NCI-H2196 (cell line): ENCODE data around the gene VOPP1.

Experiments used
- DNase-seq: peaks from one replicate; lab custom pipeline; 2025; ENCODE audit not compliant: unreplicated experiment; lab: John Stamatoyannopoulos, UW

VOPP1 gene

DNA sequence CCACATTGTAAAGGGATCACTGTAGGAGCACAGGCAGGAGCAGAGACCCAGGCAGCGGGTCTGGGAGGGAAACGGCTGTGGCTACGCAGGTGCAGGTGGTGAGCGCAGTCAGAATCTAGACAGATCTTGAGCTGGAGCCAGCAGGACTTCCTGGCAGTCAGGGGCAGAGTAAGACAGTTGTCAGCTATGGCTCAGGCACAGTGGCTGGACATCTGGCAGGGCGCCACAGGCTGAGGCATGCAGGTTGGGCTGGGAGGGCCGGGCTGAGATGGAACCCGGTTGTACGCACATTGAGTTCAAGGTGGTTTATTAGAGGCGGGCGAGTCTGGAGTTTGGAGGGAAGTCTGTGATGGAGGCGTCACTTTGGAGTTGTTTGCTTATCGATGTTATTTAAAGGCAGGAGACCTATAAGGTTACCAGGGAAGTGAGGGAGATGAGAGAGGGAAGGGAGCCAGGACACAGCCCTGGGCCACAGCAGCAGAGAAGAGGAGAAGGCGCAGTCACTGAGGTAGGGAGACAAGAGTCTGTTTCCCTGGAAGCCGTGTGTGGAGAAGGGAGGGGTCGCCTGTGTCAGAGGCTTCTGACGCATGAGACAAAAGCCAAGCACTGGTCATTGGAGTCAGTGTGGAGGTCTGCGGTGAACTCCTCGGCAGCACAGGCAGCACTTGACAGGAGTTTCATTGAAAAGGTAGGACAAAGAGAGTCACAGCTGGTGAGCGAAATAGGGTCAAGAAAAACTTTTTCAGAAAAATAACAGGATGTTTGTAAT is 133.4 kb downstream of the VOPP1 start:
- peak; percentile 79 for DNase-seq

- peak; percentile 78 for DNase-seq
These were observed 134.1 kb downstream of the VOPP1 start for GRCh38 chr7:55438085-55438756.

DNA sequence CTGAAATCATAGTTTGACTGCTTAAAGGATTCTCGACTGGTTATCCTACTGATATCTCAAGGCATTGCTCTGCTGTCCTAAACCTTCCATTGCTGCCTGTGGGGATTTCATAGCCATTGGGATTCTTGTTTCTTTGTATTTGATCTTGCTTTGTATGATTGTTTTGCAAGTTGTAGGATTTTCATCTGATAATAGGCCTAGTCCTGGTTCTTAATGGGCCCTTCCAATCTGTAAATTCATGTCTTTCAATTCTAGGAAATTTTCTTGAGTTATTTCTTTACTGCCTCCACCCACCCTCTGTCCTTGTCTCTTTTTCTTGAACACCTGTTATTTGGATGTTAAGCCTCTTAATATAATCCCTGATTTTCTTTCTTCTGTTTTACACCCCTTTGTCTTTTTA is 134.9 kb downstream of the VOPP1 start:
- no peak for DNase-seq

DNA sequence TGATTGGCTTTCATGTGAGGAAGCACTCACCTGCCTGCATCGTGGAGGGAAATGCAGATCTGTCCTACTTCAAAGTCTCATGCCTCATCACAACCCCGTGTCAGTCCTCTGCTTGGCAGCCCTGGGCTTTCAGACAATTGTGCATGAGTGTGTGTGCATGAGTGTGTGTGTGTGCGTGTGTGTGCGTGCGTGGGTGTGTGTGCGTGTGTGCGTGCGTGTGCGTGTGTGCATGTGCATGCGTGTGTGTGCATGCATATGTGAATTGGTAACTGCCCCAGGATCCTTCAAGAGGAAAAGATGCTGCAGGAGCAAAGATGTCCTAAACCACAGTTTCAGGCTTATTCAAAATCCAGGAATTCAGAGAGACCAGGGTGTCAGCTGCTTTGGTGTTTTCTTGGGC is 135.8 kb downstream of the VOPP1 start:
- DNase-seq = no peak

GRCh38 chr7:55435466-55435865 is 136.8 kb downstream of the VOPP1 start:
- DNase-seq = no peak

DNA sequence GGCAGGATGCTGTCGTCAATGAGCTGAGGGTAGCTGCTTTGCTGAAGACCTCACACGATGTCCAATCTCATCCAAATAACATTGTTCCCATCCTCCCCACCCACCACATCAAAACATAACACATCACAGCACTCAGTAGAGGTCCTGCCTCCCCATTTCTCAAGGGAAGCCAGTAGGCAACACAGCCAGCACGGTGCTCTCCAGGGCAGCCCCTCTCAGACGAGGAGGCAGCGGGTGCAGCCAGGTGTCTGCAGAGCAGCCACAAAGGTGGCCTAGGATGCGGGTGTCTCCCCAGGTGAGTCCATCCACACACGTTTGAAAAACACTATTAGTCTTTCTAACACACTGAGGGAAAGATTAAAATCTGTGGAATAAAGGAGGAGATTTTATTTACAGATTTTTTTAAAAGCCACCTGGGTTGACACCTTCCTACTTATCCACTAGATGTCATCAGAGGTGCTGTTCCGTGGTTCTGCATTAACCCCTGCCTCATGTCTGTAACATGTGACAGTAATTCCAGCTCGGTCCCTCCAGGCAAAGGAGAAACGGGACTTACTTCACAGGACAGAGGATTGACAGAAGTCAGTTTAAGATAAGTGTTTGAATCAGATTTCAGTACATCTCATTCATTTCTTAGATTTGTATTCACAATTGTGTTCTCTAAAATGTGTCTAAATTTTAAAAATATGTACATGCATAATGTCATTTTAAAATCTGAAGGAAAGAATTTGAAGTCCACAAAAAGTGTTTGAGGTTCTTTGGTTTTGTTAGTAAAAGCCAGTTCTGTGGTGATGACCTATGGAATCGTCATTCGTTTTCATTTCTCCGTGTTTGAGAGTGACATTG is 139.1 kb downstream of the VOPP1 start:
- DNase-seq = peak; percentile 53

DNA sequence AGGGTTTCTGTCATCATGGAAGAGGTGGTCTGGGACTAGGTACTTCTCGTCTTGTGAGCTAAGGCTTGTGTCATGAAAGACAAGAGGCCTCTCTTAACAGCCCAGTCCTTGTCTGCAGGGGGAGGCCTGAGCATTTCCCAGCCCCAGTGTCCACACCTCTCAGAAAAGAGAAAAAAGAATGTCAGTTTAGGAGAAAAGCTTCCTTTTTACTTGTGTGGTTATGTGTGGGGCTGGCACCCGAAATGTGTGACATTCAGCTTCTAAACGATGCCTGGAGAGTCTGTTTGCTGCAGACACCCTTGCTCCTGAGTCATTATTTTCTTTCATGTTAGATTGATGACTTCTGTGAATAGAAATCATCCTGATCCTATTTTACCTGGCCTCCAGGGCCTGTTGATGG is 139.8 kb downstream of the VOPP1 start:
- DNase-seq = no peak

DNA sequence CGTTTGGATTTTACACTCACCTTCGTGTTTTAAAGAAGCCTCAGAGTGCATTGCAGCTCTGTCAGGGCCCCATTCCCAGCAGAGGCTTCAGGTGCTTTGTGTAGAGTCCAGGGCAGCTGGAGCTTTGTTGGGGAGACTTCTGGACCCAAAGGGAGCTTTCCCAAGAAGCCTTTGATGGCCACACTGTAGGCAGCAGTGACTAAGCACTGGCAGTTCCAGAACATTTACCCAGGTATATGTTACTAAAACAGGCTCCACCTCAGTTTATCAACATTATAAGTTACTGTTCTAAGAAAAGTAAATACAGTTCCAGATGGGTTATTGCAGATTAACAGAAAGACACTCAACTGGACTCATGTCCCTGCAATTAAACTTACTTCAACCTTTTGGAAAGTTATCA is 140.4 kb downstream of the VOPP1 start:
- DNase-seq = no peak

DNA sequence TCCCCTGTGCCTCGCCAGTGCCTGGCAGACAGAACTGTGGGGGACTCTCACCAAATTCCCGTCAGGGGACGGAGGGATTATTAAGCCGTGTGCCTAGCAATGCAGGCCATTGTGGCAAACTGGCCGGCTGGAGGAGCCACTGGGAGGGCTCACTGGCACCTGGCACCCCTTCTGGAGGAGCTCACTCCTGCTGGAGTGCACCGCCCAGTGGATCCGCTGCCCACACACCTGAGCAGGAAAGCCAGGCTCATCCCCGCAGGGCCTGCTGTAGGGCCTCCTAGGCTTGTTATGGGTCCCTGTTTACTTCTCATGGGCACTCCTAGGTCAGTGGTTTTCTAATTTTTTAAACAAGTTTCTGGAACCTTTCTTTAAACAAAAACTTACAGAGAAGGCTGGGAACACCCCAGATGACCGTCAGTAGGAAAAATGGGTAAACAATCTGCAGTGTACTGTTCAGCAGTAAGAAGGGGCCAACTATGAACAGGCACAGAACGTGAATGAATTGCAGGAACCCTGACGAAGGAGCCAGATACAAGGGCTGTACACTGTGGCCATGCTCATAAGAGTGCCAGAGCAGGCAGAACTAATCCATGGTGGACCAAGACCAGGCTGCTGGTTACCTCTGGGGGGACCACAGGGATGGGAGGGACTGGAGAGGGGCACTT is 142.3 kb downstream of the VOPP1 start:
- no peak for DNase-seq

DNA sequence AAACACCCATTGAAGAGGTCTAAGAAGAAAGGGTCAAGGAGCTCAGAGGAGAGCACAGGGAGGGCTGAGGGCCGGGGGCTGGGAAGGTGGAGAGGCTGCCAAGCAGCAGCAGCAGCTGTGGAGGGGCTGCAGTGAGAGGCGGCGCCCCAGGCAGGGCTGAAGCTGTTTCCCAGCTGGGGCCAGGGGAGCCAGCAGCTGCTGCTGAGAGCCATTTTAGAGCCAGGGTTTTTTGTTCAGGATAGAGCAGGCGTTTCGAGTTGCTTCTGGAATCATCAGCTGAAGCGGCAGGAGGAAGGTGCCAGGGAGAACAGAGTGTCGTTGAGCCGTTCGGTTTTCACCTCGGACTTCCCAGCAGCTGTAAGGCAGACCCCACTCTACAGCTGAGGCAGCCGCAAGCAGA is 144.5 kb downstream of the VOPP1 start:
- no peak for DNase-seq

DNA sequence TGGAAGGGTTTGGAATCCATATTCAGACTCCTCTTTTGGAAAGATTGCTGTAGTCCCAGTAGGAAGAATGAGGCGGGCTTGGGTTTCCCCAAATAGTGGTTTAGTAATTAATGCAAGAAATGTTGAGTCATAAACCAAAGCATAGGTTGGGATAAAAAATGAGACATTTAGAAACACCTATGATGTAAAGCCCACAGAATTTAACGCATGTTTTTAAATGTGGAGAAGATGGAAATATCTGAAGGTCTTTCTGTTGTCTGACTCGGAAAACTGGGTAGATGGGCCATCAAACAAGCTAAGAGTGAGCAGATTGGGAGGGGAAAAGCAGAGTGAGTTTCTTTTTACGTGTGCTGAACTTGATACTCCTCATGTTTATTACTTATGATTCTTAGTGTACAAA is 145.0 kb downstream of the VOPP1 start:
- no peak for DNase-seq

- DNase-seq = no peak
These were observed 145.6 kb downstream of the VOPP1 start for GRCh38 chr7:55426676-55427075.

DNA sequence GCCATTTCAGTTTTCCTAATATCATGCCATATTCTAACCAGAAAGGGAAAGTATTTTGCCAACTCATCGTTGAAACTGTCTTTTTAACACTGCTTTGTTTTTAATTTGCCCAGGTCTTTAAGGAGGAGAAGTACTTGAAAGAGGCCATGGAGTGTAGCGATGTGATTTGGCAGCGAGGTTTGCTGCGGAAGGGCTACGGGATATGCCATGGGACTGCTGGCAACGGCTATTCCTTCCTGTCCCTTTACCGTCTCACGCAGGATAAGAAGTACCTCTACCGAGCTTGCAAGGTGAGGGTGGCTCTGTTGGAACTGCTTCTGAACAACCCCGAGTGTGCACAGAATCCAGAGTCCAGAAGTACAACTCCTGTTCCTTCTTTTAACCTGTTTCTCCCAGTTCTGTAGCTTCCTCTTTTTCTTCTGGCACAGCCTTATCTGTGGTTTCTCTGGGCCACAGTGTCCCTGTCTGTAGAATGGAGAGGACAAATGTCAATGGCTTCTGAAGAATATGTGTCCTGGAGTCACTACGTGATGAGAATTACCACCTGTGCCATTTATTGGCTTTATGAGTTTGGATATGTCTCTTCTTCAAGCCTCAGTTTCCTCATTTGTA is 147.1 kb downstream of the VOPP1 start:
- no peak for DNase-seq

GRCh38 chr7:55423891-55424290 is 148.4 kb downstream of the VOPP1 start:
- DNase-seq = no peak

GRCh38 chr7:55423277-55423711 is 149.0 kb downstream of the VOPP1 start:
- DNase-seq = no peak
